A673 (cell line): ENCODE measurements around the gene SHISAL2A.

Experiments used
- EZH2 ChIP-seq: fragments of 200-600 bp; sonication (generic); IDR thresholded peaks from 2 replicates; pipeline ENCODE4 v1.6.1; 2017; ENCODE audit warnings: borderline replicate concordance, low read depth, mild to moderate bottlenecking, mixed read lengths, antibody characterized with exemption, low read length; ENCODE audit not compliant: poor library complexity, severe bottlenecking
- TF ChIP-seq, protein P1 (sequence below): fragments of 300-800, 200-600 bp; sonication (generic); conservative IDR thresholded peaks from 2 replicates; pipeline ENCODE4 v1.5.1; 2017; ENCODE audit warnings: low read depth, mild to moderate bottlenecking, antibody characterized with exemption, low read length, moderate library complexity, mixed read lengths

DNA sequence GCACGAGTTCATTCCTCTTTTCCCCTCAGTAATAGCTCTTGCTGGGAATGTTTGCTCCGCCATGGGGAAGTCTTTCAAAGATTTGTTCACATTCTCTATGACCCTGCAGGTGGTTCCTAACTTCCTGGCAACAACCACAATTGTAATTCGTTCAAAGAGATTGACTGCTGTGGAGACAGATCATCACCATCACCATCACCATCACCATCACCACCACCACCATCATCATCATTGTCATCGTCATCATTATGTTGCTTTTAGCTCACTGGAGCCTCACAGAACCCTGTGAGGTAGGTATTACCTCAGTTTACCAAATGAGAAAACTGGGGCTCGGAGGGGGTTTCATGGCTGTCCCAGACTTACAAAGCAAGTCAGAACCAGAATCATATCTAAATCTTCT is 34.3 kb downstream of the SHISAL2A start:
- TF ChIP-seq, protein P1, sequence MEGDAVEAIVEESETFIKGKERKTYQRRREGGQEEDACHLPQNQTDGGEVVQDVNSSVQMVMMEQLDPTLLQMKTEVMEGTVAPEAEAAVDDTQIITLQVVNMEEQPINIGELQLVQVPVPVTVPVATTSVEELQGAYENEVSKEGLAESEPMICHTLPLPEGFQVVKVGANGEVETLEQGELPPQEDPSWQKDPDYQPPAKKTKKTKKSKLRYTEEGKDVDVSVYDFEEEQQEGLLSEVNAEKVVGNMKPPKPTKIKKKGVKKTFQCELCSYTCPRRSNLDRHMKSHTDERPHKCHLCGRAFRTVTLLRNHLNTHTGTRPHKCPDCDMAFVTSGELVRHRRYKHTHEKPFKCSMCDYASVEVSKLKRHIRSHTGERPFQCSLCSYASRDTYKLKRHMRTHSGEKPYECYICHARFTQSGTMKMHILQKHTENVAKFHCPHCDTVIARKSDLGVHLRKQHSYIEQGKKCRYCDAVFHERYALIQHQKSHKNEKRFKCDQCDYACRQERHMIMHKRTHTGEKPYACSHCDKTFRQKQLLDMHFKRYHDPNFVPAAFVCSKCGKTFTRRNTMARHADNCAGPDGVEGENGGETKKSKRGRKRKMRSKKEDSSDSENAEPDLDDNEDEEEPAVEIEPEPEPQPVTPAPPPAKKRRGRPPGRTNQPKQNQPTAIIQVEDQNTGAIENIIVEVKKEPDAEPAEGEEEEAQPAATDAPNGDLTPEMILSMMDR = no peak
- TF ChIP-seq EZH2 = no peak
